Dermis microvascular lymphatic vessel endothelial cell (primary cell): Measurements from ENCODE around the gene FILIP1. TPM values are rescaled to one million over a fixed set of nuclear protein-coding genes. Genes with fewer than 3 reads are reported as not detected.
"Not testable (repeated sequence)": the region's sequence is repeated elsewhere in the genome, so short reads cannot be mapped to it uniquely, and the experiment has no call there.

Source experiments
- DNase-seq, 2 donors: peaks; one replicate each; pipeline versions ENCODE4 v3.0.0 to v3.0.0-alpha.2; 2010; ENCODE audit warnings: low read depth in 2 of 2
- total RNA-seq: library from RNA; depleted of rRNA; stranded (reverse); fragments of >200 nt; gene quantifications from 2 replicates; pipeline ENCODE4 v1.2.1, GENCODE V29; 2014

The FILIP1 gene
- total RNA-seq, 1 donor from 2014 or later: 1.7 TPM

GRCh38 chr6:75423386-75423785, 70.2 kb downstream of the FILIP1 start:
- DNase-seq: no peak

- DNase-seq: no peak
Measured at GRCh38 chr6:75422024-75422639, 71.5 kb downstream of the FILIP1 start.

GRCh38 chr6:75421316-75422023, 72.1 kb downstream of the FILIP1 start:
- DNase-seq: no peak

GRCh38 chr6:75419980-75420379, 73.6 kb downstream of the FILIP1 start:
- no peak for DNase-seq

GRCh38 chr6:75419416-75419815, 74.2 kb downstream of the FILIP1 start:
- no peak for DNase-seq

- DNase-seq: peak in 1 of 2 donors; percentile 91
Measured at GRCh38 chr6:75418233-75418632, 75.4 kb downstream of the FILIP1 start.

GRCh38 chr6:75416443-75416842, 77.2 kb downstream of the FILIP1 start:
- no peak for DNase-seq

- DNase-seq: no peak
Measured at GRCh38 chr6:75415804-75416203, 77.8 kb downstream of the FILIP1 start.

- DNase-seq: no peak
Measured at GRCh38 chr6:75414445-75415021, 79.1 kb downstream of the FILIP1 start.

GRCh38 chr6:75412969-75413662, 80.5 kb downstream of the FILIP1 start:
- DNase-seq: peak in 1 of 2 donors; percentile 71

- not testable (repeated sequence) for DNase-seq
Measured at GRCh38 chr6:75410564-75410963, 83.0 kb downstream of the FILIP1 start.

- no peak for DNase-seq
Measured at GRCh38 chr6:75409928-75410327, 83.7 kb downstream of the FILIP1 start.

GRCh38 chr6:75409286-75409685, 84.3 kb downstream of the FILIP1 start:
- no peak for DNase-seq

GRCh38 chr6:75403563-75404080, 90.0 kb downstream of the FILIP1 start:
- DNase-seq: no peak

GRCh38 chr6:75402296-75402695, 91.3 kb downstream of the FILIP1 start:
- DNase-seq: peak in 1 of 2 donors; percentile 57

- DNase-seq: peak; percentile 20 to 82
Measured at GRCh38 chr6:75397656-75398465, 95.7 kb downstream of the FILIP1 start.

- no peak for DNase-seq
Measured at GRCh38 chr6:75397171-75397570, 96.4 kb downstream of the FILIP1 start.

GRCh38 chr6:75396005-75396800, 97.4 kb downstream of the FILIP1 start:
- DNase-seq: no peak

- no peak for DNase-seq
Measured at GRCh38 chr6:75393806-75394205, 99.8 kb downstream of the FILIP1 start.

GRCh38 chr6:75391276-75391675, 102.3 kb downstream of the FILIP1 start:
- no peak for DNase-seq
